Esophagus muscularis mucosa (tissue), 4 donors: ENCODE data around the gene KLF13.

ENCODE experiments used
- EP300 ChIP-seq: sonication (generic); formaldehyde crosslinking; IDR thresholded peaks from one replicate; pipeline ENCODE4 v1.6.1; 2017; ENCODE audit warnings: antibody characterized with exemption
- POLR2A ChIP-seq: fragments of 450-650 bp; IDR thresholded peaks from one replicate; pipeline ENCODE4 v1.6.1; 2017; ENCODE audit warnings: antibody characterized with exemption, moderate library complexity, mild to moderate bottlenecking, low read depth
- POLR2AphosphoS5 ChIP-seq, 2 donors: sonication (generic); formaldehyde crosslinking; IDR thresholded peaks; one replicate each; pipeline ENCODE4 v1.6.1; 2017; ENCODE audit warnings: antibody characterized with exemption in 2 of 2
- TF ChIP-seq, protein P1 (sequence below), 3 experiments: fragments of 200-600 bp in 2 of 3; fragments of 450-650 bp in 1 of 3; sonication (generic) in 2 of 3; IDR thresholded peaks; one replicate each; pipeline ENCODE4 v1.5.1; 2017 to 2019; ENCODE audit warnings: antibody characterized with exemption in 3 of 3, mild to moderate bottlenecking in 2 of 3, moderate library complexity in 1 of 3

DNA sequence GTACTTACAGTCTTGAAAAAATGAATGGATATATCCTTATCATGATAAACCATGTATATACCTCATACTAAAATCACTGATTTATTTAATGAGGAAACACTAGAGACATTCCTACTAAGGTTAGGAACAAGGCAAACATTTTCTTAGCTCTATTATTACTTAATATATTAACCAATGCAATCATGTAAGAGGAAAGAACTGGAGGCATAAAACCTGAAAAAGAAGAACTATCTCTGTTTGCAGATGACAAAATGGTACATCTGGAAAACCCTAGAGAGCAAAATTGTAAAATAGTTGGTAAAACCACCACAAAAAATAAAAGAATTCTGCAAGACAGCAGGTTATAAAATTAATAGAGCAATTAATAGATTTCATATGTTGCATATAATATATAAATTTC is 81.2 kb downstream of the KLF13 start:
- no peak for TF ChIP-seq POLR2A
- TF ChIP-seq, protein P1, sequence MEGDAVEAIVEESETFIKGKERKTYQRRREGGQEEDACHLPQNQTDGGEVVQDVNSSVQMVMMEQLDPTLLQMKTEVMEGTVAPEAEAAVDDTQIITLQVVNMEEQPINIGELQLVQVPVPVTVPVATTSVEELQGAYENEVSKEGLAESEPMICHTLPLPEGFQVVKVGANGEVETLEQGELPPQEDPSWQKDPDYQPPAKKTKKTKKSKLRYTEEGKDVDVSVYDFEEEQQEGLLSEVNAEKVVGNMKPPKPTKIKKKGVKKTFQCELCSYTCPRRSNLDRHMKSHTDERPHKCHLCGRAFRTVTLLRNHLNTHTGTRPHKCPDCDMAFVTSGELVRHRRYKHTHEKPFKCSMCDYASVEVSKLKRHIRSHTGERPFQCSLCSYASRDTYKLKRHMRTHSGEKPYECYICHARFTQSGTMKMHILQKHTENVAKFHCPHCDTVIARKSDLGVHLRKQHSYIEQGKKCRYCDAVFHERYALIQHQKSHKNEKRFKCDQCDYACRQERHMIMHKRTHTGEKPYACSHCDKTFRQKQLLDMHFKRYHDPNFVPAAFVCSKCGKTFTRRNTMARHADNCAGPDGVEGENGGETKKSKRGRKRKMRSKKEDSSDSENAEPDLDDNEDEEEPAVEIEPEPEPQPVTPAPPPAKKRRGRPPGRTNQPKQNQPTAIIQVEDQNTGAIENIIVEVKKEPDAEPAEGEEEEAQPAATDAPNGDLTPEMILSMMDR (IDR thresholded peaks at IDR 0.05): no peak
- no peak for TF ChIP-seq EP300
- TF ChIP-seq POLR2AphosphoS5 (IDR thresholded peaks at IDR 0.05): no peak
